ENCODE data around the gene BEND2.

BEND2 gene

GRCh38 chrX:18146954-18147353 lies 73.7 kb downstream of the BEND2 start:
- DNase-seq (ENCODE audit: extremely low spot score, insufficient read length, low read depth) (no peak), FAIRE-seq (no peak)

DNA sequence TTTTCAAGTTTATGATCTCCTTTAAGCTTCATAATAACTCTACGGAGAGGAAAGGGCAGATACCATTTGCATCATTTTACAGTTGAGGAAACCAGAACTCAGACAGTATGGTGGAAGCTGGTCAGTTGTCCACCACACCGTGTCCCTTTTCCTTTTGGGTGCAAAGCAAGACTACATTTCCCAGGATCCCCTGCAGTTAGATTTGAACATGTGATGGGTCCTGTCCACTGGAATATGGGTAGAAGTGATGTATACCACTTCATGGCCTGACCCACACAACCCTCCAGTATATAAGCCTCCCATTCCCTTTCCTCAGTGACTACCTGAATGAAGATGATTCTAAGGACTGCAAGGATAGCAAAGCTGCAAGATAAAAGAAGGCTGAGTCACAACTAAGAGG lies 74.7 kb downstream of the BEND2 start:
- no peak for DNase-seq (ENCODE audit: extremely low spot score, insufficient read length, low read depth)
- FAIRE-seq = no peak

- FAIRE-seq (no peak), DNase-seq (ENCODE audit: extremely low spot score, insufficient read length, low read depth) (no peak)
These were observed 83.9 kb downstream of the BEND2 start for GRCh38 chrX:18136816-18137215.

DNA sequence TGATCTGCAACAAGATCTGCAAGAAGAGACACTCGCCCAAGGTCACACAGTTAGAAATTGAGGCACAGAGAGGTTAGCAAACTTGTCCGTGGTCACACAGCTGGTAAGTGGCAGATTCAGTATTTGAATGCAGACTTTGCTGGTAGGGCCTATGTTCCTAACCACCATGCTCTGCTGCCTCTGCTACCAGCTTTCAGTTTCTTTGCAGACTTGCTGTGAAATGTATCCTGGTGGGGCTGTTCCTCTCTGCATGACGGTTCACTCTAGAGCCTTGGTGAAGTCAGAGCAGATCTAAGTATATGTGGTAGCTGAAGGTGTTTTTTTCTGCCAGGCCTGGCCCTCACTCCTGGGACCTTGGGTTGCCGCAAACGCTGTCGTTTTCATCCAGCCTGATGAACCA lies 87.1 kb downstream of the BEND2 start:
- FAIRE-seq (no peak), DNase-seq (ENCODE audit: extremely low spot score, insufficient read length, low read depth) (no peak)

- DNase-seq (ENCODE audit: extremely low spot score, insufficient read length, low read depth) (no peak), FAIRE-seq (peak; percentile 39)
These were observed 91.0 kb downstream of the BEND2 start for GRCh38 chrX:18129690-18130089.

DNA sequence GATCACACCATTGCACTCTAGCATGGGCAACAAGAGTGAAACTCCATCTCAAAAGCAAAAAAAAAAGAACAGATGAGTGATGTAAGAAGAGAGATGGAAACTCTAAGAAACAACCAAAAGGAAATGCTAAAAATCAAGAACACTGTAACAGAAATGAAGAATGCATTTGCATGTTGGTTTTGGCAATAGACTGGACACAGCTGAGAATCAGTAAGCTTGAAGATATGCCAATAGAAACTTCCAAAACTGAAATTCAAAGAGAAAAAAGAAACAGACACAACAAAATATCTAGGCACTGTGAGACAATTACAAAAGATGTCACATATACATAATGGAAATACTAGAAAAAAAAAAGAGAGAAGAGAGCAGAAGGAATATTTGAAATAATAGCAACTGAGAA lies 93.7 kb downstream of the BEND2 start:
- no peak for DNase-seq (ENCODE audit: extremely low spot score, insufficient read length, low read depth)
- no peak for FAIRE-seq

- DNase-seq (ENCODE audit: extremely low spot score, insufficient read length, low read depth) (no peak), FAIRE-seq (no peak)
These were observed 100.8 kb downstream of the BEND2 start for GRCh38 chrX:18119856-18120255.

Data from GM18507 (cell line).